ENCODE data around the gene ADPRH. TPM values are rescaled to one million over a fixed set of nuclear protein-coding genes. Genes with fewer than 3 reads are reported as not detected.
"Not testable (repeated sequence)": the region's sequence is repeated elsewhere in the genome, so short reads cannot be mapped to it uniquely, and the experiment has no call there.

Gene ADPRH
- total RNA-seq, 1 experiment from 2014 or later: 2.8 TPM

DNA sequence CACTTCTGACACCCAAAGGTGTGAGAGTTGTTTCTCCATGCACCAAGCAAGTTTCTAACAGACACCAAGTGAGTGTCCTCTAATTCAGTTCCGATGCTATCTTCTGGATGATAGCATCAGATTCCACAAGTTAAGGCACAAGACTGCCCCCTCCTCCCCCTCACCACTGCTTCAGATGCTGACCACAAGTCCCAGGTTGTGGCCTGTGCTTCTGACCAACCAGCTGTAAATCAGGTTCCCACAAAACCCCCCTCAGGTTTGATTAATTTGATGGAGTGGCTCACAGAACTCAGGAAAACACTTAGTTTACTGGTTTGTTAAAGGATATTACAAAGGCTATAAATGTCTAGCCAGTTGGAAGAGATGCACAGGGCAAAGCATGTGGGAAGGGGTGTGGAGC, 11.4 kb downstream of the ADPRH start:
- no peaks in the 10 kb centered on the region for H3K4me1 Mint-ChIP-seq (ENCODE audit: low read depth, unreplicated experiment)
- TF ChIP-seq, protein P1, sequence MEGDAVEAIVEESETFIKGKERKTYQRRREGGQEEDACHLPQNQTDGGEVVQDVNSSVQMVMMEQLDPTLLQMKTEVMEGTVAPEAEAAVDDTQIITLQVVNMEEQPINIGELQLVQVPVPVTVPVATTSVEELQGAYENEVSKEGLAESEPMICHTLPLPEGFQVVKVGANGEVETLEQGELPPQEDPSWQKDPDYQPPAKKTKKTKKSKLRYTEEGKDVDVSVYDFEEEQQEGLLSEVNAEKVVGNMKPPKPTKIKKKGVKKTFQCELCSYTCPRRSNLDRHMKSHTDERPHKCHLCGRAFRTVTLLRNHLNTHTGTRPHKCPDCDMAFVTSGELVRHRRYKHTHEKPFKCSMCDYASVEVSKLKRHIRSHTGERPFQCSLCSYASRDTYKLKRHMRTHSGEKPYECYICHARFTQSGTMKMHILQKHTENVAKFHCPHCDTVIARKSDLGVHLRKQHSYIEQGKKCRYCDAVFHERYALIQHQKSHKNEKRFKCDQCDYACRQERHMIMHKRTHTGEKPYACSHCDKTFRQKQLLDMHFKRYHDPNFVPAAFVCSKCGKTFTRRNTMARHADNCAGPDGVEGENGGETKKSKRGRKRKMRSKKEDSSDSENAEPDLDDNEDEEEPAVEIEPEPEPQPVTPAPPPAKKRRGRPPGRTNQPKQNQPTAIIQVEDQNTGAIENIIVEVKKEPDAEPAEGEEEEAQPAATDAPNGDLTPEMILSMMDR (IDR thresholded peaks at IDR 0.05; ENCODE audit: insufficient read depth in 1 of 2, low read depth in 1 of 2, low read length in 1 of 2, severe bottlenecking in 1 of 2, unreplicated experiment in 1 of 2): no peak
- DNase-seq: no peak
- intact Hi-C loops (cut with micrococcal nuclease; ENCODE audit: unreplicated experiment): no loop called here
- Histone ChIP-seq H3K36me3 (ENCODE audit: control insufficient read depth, insufficient read depth, low read length) (no peaks in the 10 kb centered on the region), H3K4me3 (ENCODE audit: low read depth, low read length) (no peak overlapping the region), H3K27me3 (replicated peaks; ENCODE audit: control insufficient read depth, insufficient read depth, low read length) (no peaks in the 10 kb centered on the region), H3K9me3 (no peaks in the 10 kb centered on the region), H3K4me1 (no peaks in the 10 kb centered on the region)
- CTCF ChIA-PET: no interaction called here
- peaks cover 14% of the 10 kb centered on the region for H3K9me3 Mint-ChIP-seq (ENCODE audit: unreplicated experiment)
- H3K36me3 Mint-ChIP-seq (ENCODE audit: insufficient read depth, unreplicated experiment): no peaks in the 10 kb centered on the region
- POLR2A ChIA-PET: no interaction called here
- peaks cover 2% of the 10 kb centered on the region for H3K27me3 Mint-ChIP-seq (ENCODE audit: insufficient read depth, unreplicated experiment)
- no peak overlapping the region for H3K4me3 Mint-ChIP-seq (ENCODE audit: unreplicated experiment)
- no peak overlapping the region for H3K27ac Mint-ChIP-seq (ENCODE audit: unreplicated experiment)
- no TSS peak for BruUV-seq (replicated peaks)

DNA sequence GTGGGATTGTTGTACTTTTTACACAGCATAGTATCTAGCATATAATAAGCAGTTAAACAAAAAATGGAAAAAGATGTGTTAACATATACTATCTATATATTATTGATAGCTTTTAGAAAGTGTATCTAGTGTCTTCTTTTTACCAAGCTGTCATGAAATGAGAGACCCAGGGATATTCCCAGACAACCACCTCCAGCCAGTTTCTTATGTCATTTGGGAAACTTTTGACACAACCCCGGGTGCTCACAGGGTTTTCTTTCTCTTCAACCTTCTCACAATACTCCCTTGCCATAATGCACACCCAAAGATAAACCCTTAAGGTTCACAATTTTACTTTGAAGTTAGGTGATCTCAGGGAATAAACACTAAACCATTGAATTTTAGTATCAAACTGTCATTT, 13.6 kb downstream of the ADPRH start:
- Mint-ChIP-seq H3K4me3 (ENCODE audit: unreplicated experiment) (no peak overlapping the region), H3K9me3 (ENCODE audit: unreplicated experiment) (peaks cover 14% of the 10 kb centered on the region), H3K36me3 (ENCODE audit: insufficient read depth, unreplicated experiment) (no peaks in the 10 kb centered on the region), H3K4me1 (ENCODE audit: low read depth, unreplicated experiment) (no peaks in the 10 kb centered on the region), H3K27ac (ENCODE audit: unreplicated experiment) (no peak overlapping the region), H3K27me3 (ENCODE audit: insufficient read depth, unreplicated experiment) (peaks cover 2% of the 10 kb centered on the region)
- no peak for DNase-seq
- H3K27me3 ChIP-seq (replicated peaks; ENCODE audit: control insufficient read depth, insufficient read depth, low read length): no peaks in the 10 kb centered on the region
- TF ChIP-seq, protein P1 (IDR thresholded peaks at IDR 0.05; ENCODE audit: insufficient read depth in 1 of 2, low read depth in 1 of 2, low read length in 1 of 2, severe bottlenecking in 1 of 2, unreplicated experiment in 1 of 2): no peak
- H3K9me3 ChIP-seq: no peaks in the 10 kb centered on the region
- H3K4me1 ChIP-seq: peaks cover 6% of the 10 kb centered on the region; the same call in 1 of the 2 replicates
- intact Hi-C loops (cut with micrococcal nuclease; ENCODE audit: unreplicated experiment): no loop called here
- BruUV-seq (replicated peaks): no TSS peak
- no peaks in the 10 kb centered on the region for H3K36me3 ChIP-seq (ENCODE audit: control insufficient read depth, insufficient read depth, low read length)
- ChIA-PET CTCF (no interaction called here), POLR2A (no interaction called here)
- no peak overlapping the region for H3K4me3 ChIP-seq (ENCODE audit: low read depth, low read length)

DNA sequence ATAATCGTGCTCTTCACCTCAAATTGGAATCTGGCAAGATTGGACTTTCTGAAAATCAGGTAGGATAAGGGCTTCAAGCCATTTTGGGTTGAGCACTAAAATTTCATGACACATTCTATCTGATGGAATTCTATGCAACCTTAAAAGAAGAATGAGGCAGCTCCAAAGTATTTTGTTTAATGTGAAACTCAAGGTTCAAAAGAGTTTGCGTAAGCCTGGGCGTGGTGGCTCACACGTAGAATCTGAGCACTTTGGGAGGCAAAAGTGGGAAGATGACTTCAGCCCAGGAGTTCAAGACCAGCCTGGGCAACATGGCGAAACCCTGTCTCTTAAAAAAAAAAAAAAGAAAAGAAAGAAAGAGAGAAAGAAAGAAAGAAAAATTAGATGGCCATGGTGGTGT, 14.8 kb downstream of the ADPRH start:
- Mint-ChIP-seq H3K36me3 (ENCODE audit: insufficient read depth, unreplicated experiment) (no peaks in the 10 kb centered on the region), H3K9me3 (ENCODE audit: unreplicated experiment) (peaks cover 14% of the 10 kb centered on the region), H3K27ac (ENCODE audit: unreplicated experiment) (no peak overlapping the region), H3K4me1 (ENCODE audit: low read depth, unreplicated experiment) (no peaks in the 10 kb centered on the region), H3K27me3 (ENCODE audit: insufficient read depth, unreplicated experiment) (peaks cover 2% of the 10 kb centered on the region), H3K4me3 (ENCODE audit: unreplicated experiment) (no peak overlapping the region)
- no peak for DNase-seq
- ChIA-PET POLR2A (no interaction called here), CTCF (no interaction called here)
- no TSS peak for BruUV-seq (replicated peaks)
- TF ChIP-seq, protein P1 (IDR thresholded peaks at IDR 0.05; ENCODE audit: insufficient read depth in 1 of 2, low read depth in 1 of 2, low read length in 1 of 2, severe bottlenecking in 1 of 2, unreplicated experiment in 1 of 2): no peak
- intact Hi-C loops (cut with micrococcal nuclease; ENCODE audit: unreplicated experiment): no loop called here
- H3K27me3 ChIP-seq (replicated peaks; ENCODE audit: control insufficient read depth, insufficient read depth, low read length): no peaks in the 10 kb centered on the region
- no peaks in the 10 kb centered on the region for H3K36me3 ChIP-seq (ENCODE audit: control insufficient read depth, insufficient read depth, low read length)
- H3K4me1 ChIP-seq: peaks cover 7% of the 10 kb centered on the region; the same call in 1 of the 2 replicates
- no peak overlapping the region for H3K4me3 ChIP-seq (ENCODE audit: low read depth, low read length)
- H3K9me3 ChIP-seq: no peaks in the 10 kb centered on the region

DNA sequence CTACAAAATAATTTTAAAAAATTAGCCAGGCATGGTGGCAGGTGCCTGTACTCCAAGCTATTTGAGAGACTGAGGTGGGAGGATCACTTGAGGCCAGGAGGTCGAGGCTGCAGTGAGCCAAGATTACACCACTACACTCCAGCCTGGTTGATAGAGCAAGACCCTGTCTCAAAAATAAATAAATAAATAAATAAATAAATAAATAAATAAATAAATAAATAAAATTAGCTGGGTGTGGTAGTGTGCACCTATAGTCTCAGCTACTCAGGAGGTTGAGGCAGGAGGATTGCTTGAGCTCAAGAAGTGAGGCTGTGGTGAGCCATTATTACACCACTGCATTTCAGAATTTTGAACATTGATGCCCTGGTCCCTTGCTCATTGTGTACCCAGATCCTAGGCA, 15.6 kb downstream of the ADPRH start:
- H3K27me3 Mint-ChIP-seq (ENCODE audit: insufficient read depth, unreplicated experiment); H3K36me3 Mint-ChIP-seq (ENCODE audit: insufficient read depth, unreplicated experiment); POLR2A ChIA-PET; H3K4me3 ChIP-seq (ENCODE audit: low read depth, low read length); BruUV-seq (replicated peaks); H3K27ac Mint-ChIP-seq (ENCODE audit: unreplicated experiment); CTCF ChIA-PET; H3K4me1 ChIP-seq; H3K4me3 Mint-ChIP-seq (ENCODE audit: unreplicated experiment); H3K36me3 ChIP-seq (ENCODE audit: control insufficient read depth, insufficient read depth, low read length); H3K9me3 Mint-ChIP-seq (ENCODE audit: unreplicated experiment); H3K4me1 Mint-ChIP-seq (ENCODE audit: low read depth, unreplicated experiment); intact Hi-C loops (cut with micrococcal nuclease; ENCODE audit: unreplicated experiment); DNase-seq; H3K27me3 ChIP-seq (replicated peaks; ENCODE audit: control insufficient read depth, insufficient read depth, low read length); H3K9me3 ChIP-seq: not testable (repeated sequence)
